ENCODE measurements around the gene SUPT6H.

Gene SUPT6H

DNA sequence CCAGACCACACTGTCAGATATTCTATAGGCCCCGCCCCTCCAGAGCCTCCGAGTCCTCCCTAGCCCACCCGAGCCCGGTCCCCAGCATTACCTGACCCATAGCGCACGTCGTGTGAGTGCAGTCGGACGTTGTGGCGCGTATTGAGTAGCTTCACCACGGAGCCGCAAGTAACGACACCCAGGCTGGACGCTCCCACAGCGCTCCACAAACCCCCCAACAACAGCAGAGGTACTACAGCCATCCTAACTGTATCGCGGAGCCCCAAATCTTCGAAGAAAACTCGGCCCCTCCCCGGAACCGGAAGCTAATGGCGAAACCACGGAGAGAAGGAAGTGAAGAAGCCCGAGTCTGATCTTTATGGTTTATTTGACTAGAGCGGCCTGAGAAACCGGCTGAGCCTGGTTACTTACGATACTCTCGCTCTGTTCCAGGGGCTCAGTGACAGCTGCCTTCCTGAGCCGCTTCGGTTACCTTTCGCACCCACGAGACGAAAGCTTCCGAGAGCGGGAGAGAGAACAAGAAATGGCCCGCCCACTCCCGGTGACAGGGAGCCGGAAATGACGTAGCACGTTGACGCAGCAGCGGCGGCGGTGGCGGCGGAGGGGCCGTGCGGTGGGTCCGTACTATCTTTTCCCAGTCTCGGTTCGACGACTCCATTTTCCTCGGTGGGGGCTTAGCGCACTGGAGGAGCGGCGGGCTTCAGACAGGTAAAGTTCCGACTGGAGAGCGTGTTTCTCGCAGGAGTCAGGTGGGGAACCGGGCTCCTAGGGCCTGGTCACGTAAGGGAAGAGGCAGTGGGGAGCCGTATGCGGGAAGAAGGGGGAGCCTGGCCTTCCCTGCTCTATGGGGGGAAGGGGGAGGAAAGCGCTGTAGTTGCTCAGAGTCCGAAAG, at the start of gene SUPT6H, which contains the start of gene SDF2:
Gene SUPT6H (plus strand): TSS at position 571 of the 892 bp plus-strand sequence. CDS start 11,197 bp downstream, outside the sequence.
Gene SDF2 (minus strand): TSS at position 272 of the 892 bp plus-strand sequence. CDS start 30 bp downstream, at position 242.
- H3K36me3 ChIP-seq (ENCODE audit: control insufficient read depth, insufficient read depth, low read length), result peaks cover 21% of the 10 kb centered on the region

DNA sequence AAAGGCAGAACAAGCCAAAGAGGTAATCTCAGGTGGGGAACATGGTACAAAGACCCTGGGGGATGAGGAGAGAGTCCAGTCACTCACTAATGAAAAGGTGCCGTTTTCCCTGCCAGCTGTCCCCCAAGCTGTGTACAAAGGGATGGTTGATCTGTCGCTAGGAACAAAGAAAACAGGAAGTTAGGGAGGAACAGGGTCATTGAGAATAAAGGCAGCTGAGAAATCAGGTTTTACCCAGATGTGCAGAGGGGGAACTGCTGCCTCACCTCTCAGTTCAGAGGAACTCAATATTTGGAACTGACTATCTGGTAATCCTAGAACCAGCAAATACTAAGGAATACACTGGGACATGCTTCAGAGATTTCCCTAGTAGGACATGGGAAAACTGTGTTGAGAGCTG, 49.5 kb upstream of the SUPT6H start:
- no peaks in the 10 kb centered on the region for H3K27me3 ChIP-seq (ENCODE audit: control insufficient read depth, insufficient read depth, low read length)
- peaks cover 52% of the 10 kb centered on the region for H3K36me3 ChIP-seq (ENCODE audit: control insufficient read depth, insufficient read depth, low read length)
- no peaks in the 10 kb centered on the region for H3K9me3 ChIP-seq (ENCODE audit: control insufficient read depth, insufficient read depth, low read length)
- no peaks in the 10 kb centered on the region for H3K4me1 ChIP-seq (ENCODE audit: control insufficient read depth, insufficient read depth, low read length)
- H3K9ac ChIP-seq (ENCODE audit: low read depth, low read length), result no peak overlapping the region
- H3K4me3 ChIP-seq (ENCODE audit: low read depth, low read length), result no peak overlapping the region

More for the DNA sequence above, at the start of gene SUPT6H, which contains the start of gene SDF2:
- Histone ChIP-seq H3K4me1 (ENCODE audit: control insufficient read depth, insufficient read depth, low read length) (peaks cover 7% of the 10 kb centered on the region), H3K4me3 (ENCODE audit: low read depth, low read length) (peak within 1 kb of the TSS; percentile 100), H3K27me3 (ENCODE audit: control insufficient read depth, insufficient read depth, low read length) (no peaks in the 10 kb centered on the region), H3K9me3 (ENCODE audit: control insufficient read depth, insufficient read depth, low read length) (no peaks in the 10 kb centered on the region), H3K9ac (ENCODE audit: low read depth, low read length) (peak within 1 kb of the TSS; percentile 95)

DNA sequence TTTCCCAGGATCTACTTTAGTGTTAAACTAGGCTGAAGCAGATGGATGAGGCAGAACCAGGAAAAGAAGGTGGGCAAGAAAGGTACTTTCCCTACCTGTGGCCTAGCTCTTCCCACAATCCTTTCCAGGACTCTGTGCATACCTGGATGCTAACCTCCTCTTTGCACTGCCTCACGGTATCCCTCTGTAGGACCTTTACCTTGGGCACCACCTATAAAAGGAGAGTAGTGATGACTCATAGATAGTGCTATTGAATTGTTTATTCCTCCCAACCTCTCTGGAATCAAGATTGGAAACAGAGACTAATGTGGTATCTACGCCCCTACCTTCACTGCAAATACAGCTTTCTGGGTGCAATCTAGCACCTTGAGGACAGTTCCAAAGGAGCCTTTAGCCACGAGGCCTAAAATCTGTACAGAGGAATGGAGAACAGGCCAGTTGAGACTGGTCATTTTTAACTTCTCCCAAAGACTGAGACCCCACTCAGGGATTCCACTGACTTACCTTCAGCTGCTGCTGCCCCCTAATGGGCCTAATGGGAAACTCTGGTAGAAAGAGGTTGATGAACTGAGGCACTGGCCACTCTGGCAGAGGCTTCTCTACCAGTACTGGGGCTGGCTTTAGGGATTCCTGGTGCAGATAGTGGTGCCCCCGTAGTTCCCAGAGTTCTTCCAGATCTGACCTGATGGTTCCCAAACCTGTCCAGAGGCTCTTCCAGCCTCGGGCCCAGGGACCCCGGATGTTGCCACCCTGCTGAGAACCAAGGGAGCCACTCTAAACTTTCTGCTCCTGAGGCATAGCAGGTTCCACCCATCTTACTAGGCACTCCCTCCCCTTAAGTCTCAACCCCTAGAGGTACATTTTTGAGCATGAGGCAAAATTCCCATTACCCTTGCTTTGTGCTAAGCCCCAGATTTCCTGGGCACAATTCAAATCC, 48.8 kb upstream of the SUPT6H start:
- Histone ChIP-seq H3K4me1 (ENCODE audit: control insufficient read depth, insufficient read depth, low read length) (no peaks in the 10 kb centered on the region), H3K9me3 (ENCODE audit: control insufficient read depth, insufficient read depth, low read length) (no peaks in the 10 kb centered on the region), H3K9ac (ENCODE audit: low read depth, low read length) (no peak overlapping the region), H3K27me3 (ENCODE audit: control insufficient read depth, insufficient read depth, low read length) (no peaks in the 10 kb centered on the region), H3K36me3 (ENCODE audit: control insufficient read depth, insufficient read depth, low read length) (peaks cover 54% of the 10 kb centered on the region), H3K4me3 (ENCODE audit: low read depth, low read length) (no peak overlapping the region)

DNA sequence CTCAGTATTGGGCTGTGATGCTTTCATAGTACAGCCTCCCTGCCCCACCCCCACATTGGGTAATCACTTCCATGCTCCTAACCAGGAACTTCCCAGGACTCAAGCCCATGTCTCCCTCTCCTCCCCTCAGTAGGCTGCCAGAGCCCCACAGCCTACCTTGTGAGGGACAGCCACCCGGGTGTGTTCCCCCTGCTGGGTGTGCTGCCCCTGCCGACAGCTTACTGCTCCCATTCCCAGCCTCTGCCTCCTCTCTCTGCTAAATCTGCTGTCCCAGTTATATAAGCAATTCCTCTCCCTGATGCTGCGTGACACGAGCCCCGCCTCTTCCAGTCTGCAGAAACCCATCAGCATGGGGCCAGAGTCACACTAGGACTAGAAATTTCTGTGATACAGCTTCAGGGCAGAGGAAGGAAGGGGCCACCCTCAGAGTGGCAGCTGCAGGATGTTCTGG, 48.0 kb upstream of the SUPT6H start, which contains the start of gene RSKR:
Gene RSKR (minus strand): TSS at position 255 of the 451 bp plus-strand sequence. CDS start 24 bp downstream, at position 231.
- H3K4me3 ChIP-seq (ENCODE audit: low read depth, low read length), result no peak within 1 kb of the TSS
- no peaks in the 10 kb centered on the region for H3K9me3 ChIP-seq (ENCODE audit: control insufficient read depth, insufficient read depth, low read length)
- peaks cover 60% of the 10 kb centered on the region for H3K36me3 ChIP-seq (ENCODE audit: control insufficient read depth, insufficient read depth, low read length)
- H3K27me3 ChIP-seq (ENCODE audit: control insufficient read depth, insufficient read depth, low read length), result no peaks in the 10 kb centered on the region
- no peak within 1 kb of the TSS for H3K9ac ChIP-seq (ENCODE audit: low read depth, low read length)
- no peaks in the 10 kb centered on the region for H3K4me1 ChIP-seq (ENCODE audit: control insufficient read depth, insufficient read depth, low read length)

DNA sequence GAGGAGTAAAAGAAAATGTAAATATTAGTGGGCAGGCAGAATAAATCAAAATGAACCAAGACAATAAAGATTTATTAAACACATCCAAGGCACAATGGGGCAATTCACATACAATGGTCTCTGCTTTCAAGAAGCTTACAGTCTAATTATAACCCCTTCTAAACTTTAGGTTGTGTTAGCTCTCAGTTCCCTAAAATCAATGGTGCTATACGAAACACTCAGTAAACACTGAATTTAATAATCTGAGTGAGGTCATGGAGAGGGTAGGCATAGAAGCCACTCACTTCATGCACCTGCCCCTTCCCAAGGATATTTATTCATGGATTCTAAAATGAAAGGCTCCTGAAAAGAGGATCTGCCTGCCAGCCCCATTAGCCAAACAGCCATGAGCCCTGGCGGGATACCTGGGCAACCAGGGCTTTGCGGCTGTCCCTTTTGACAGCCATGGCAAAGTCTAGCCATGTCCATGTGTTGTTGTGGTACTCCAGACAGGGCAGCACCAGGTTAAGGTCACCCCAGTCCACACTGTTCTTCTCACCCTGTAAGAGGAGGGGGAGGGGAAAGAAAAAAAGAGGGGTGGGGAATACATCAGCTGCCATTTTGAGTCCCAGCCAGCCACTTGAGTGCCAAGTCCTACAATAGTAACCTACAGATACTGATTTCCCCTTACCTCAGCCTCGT, 46.6 kb upstream of the SUPT6H start:
- Histone ChIP-seq H3K9me3 (ENCODE audit: control insufficient read depth, insufficient read depth, low read length) (no peaks in the 10 kb centered on the region), H3K4me3 (ENCODE audit: low read depth, low read length) (no peak overlapping the region), H3K27me3 (ENCODE audit: control insufficient read depth, insufficient read depth, low read length) (no peaks in the 10 kb centered on the region), H3K9ac (ENCODE audit: low read depth, low read length) (no peak overlapping the region), H3K4me1 (ENCODE audit: control insufficient read depth, insufficient read depth, low read length) (no peaks in the 10 kb centered on the region), H3K36me3 (ENCODE audit: control insufficient read depth, insufficient read depth, low read length) (peaks cover 69% of the 10 kb centered on the region)

DNA sequence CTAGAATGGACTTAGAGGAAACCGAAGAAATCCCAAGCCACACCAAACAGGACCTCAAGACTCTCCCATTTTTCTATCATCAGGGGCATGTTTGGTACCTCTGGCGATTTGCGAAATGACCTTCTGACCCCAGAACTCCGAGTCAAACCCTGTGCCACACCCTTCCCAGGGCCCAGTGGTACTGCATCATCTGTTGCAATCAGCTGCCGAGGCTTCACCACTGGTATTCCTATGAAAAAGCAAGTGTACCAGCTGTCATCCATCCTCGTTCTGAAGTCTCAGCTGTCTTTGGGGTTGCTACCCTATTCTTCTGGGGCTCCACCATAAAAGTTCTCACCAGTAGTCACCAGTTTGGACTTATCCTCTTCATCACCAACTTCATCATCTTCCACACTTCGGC, 45.7 kb upstream of the SUPT6H start:
- Histone ChIP-seq H3K36me3 (ENCODE audit: control insufficient read depth, insufficient read depth, low read length) (peaks cover 69% of the 10 kb centered on the region), H3K4me1 (ENCODE audit: control insufficient read depth, insufficient read depth, low read length) (no peaks in the 10 kb centered on the region), H3K27me3 (ENCODE audit: control insufficient read depth, insufficient read depth, low read length) (no peaks in the 10 kb centered on the region), H3K9me3 (ENCODE audit: control insufficient read depth, insufficient read depth, low read length) (no peaks in the 10 kb centered on the region), H3K4me3 (ENCODE audit: low read depth, low read length) (no peak overlapping the region), H3K9ac (ENCODE audit: low read depth, low read length) (no peak overlapping the region)

DNA sequence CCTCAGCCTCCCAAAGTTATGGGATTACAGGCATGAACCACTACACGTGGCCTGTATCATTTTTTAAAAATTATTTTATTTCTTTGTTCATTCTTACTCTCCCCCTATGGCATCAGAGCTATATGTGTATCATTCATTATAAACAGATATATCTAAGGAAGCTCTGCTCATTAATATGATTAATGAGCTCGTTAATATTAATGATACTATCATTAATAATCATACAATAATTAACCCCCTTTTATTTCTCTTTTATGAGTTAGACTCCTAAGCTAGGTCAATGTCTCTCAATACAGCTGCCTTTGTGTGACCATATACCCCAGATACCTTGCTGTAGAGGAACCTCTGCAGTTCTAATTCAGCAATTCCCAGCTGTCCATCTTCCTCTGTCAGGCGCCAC, 43.5 kb upstream of the SUPT6H start:
- peaks cover 63% of the 10 kb centered on the region for H3K36me3 ChIP-seq (ENCODE audit: control insufficient read depth, insufficient read depth, low read length)
- H3K9me3 ChIP-seq (ENCODE audit: control insufficient read depth, insufficient read depth, low read length), result no peaks in the 10 kb centered on the region
- H3K4me1 ChIP-seq (ENCODE audit: control insufficient read depth, insufficient read depth, low read length), result no peaks in the 10 kb centered on the region
- H3K9ac ChIP-seq (ENCODE audit: low read depth, low read length), result no peak overlapping the region
- H3K4me3 ChIP-seq (ENCODE audit: low read depth, low read length), result no peak overlapping the region
- no peaks in the 10 kb centered on the region for H3K27me3 ChIP-seq (ENCODE audit: control insufficient read depth, insufficient read depth, low read length)

DNA sequence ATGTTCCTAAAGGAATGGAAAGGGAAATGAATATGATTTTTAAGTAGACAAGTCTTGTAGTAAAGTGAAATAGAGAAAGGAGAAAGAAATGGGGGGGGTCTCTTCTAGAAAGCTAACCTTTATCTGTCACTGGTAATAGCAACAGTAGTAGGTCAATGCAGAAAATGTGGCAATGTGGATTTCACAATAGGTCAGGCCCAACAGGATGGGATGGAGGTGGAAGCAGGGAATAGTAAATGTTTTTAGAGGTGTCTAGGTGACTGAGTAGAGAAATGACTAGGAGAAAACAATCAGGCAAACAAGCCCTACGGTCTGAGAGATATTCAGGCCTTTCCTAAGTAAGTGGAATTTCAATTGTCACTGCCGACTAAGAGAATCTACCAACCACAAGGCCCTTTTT, 42.0 kb upstream of the SUPT6H start:
- H3K4me3 ChIP-seq (ENCODE audit: low read depth, low read length), result no peak overlapping the region
- H3K9ac ChIP-seq (ENCODE audit: low read depth, low read length), result no peak overlapping the region
- H3K4me1 ChIP-seq (ENCODE audit: control insufficient read depth, insufficient read depth, low read length), result no peaks in the 10 kb centered on the region
- H3K36me3 ChIP-seq (ENCODE audit: control insufficient read depth, insufficient read depth, low read length), result peaks cover 69% of the 10 kb centered on the region
- H3K27me3 ChIP-seq (ENCODE audit: control insufficient read depth, insufficient read depth, low read length), result no peaks in the 10 kb centered on the region
- H3K9me3 ChIP-seq (ENCODE audit: control insufficient read depth, insufficient read depth, low read length), result no peaks in the 10 kb centered on the region

DNA sequence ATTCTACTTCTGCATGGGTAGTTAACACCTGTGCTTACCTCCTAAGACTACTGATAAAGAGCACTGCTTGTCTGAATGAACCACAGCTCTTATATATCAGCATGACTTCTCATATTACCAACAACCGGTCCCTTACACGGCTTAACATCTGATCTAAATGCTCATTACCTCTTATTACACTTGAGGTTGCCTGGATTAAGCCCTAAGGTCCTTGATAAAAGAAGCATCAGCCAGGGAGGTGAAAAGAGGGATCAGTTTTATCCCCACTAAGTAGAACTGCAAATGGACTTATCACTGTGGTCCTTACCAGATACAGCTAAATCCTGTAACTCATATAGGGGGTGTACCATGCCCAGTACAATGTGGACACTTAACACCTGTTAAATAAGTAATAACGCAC, 39.8 kb upstream of the SUPT6H start:
- Histone ChIP-seq H3K9ac (ENCODE audit: low read depth, low read length) (no peak overlapping the region), H3K4me3 (ENCODE audit: low read depth, low read length) (no peak overlapping the region), H3K36me3 (ENCODE audit: control insufficient read depth, insufficient read depth, low read length) (peaks cover 47% of the 10 kb centered on the region), H3K4me1 (ENCODE audit: control insufficient read depth, insufficient read depth, low read length) (no peaks in the 10 kb centered on the region), H3K27me3 (ENCODE audit: control insufficient read depth, insufficient read depth, low read length) (no peaks in the 10 kb centered on the region), H3K9me3 (ENCODE audit: control insufficient read depth, insufficient read depth, low read length) (no peaks in the 10 kb centered on the region)

DNA sequence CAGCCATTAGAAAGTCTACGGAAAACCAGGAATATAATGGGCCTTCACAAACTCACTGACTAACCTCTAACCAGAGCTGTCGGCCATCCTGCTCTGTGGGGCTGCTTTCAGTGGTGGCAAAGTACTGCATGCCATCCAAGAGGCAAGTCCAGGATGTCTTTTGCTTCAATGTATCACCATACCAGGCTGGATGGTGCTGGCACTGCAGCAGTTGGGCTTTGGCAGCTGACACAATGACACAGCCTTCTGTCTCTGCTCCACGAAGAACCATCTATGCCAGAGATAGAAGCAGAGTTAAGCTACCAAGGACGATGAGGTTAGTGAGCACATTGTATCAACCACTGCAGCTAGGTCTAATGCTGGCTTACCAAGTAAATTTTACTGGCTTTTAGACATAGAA, 38.3 kb upstream of the SUPT6H start:
- Histone ChIP-seq H3K4me1 (ENCODE audit: control insufficient read depth, insufficient read depth, low read length) (no peaks in the 10 kb centered on the region), H3K36me3 (ENCODE audit: control insufficient read depth, insufficient read depth, low read length) (peaks cover 48% of the 10 kb centered on the region), H3K27me3 (ENCODE audit: control insufficient read depth, insufficient read depth, low read length) (no peaks in the 10 kb centered on the region)

DNA sequence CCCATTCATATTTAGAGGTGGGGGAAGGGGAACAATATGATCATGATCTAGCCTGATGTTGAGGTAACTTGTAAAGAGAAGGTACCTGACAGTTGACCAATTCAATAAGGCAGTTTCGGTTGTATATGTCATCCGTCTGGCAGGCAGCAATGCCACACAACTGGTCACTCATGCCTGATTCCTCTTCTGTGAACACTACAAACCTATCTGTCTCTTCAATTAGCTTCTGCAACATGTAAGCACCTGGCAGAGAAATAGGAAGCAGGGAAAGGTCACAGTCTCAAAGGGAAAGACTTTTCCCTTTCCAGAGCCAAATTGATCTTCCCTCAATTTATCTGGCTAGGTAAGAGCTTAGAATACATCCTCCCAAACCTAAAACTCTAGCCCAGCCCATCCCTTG, 37.9 kb upstream of the SUPT6H start:
- no peaks in the 10 kb centered on the region for H3K9me3 ChIP-seq (ENCODE audit: control insufficient read depth, insufficient read depth, low read length)
- no peaks in the 10 kb centered on the region for H3K4me1 ChIP-seq (ENCODE audit: control insufficient read depth, insufficient read depth, low read length)
- H3K36me3 ChIP-seq (ENCODE audit: control insufficient read depth, insufficient read depth, low read length), result peaks cover 43% of the 10 kb centered on the region
- H3K4me3 ChIP-seq (ENCODE audit: low read depth, low read length), result no peak overlapping the region
- no peak overlapping the region for H3K9ac ChIP-seq (ENCODE audit: low read depth, low read length)
- no peaks in the 10 kb centered on the region for H3K27me3 ChIP-seq (ENCODE audit: control insufficient read depth, insufficient read depth, low read length)

More for the DNA sequence above, 38.3 kb upstream of the SUPT6H start:
- Histone ChIP-seq H3K9me3 (ENCODE audit: control insufficient read depth, insufficient read depth, low read length) (no peaks in the 10 kb centered on the region), H3K9ac (ENCODE audit: low read depth, low read length) (no peak overlapping the region), H3K4me3 (ENCODE audit: low read depth, low read length) (no peak overlapping the region)
